H54 (cell line): ENCODE results near the gene TCF12.

Source experiments
- DNase-seq: peaks from one replicate; pipeline ENCODE4 v3.0.0; 2011; ENCODE audit warnings: low spot score, mixed read lengths; ENCODE audit not compliant: insufficient read length
- FAIRE-seq: peaks from 3 replicates; lab custom pipeline; 2011; peaks lifted over from hg19 to GRCh38; lab: Jason Lieb, UNC
- POLR2A ChIP-seq: IDR thresholded peaks from 2 replicates; pipeline ENCODE4 v1.6.1; 2011; ENCODE audit warnings: low read depth, mild to moderate bottlenecking, low read length

Gene TCF12

DNA sequence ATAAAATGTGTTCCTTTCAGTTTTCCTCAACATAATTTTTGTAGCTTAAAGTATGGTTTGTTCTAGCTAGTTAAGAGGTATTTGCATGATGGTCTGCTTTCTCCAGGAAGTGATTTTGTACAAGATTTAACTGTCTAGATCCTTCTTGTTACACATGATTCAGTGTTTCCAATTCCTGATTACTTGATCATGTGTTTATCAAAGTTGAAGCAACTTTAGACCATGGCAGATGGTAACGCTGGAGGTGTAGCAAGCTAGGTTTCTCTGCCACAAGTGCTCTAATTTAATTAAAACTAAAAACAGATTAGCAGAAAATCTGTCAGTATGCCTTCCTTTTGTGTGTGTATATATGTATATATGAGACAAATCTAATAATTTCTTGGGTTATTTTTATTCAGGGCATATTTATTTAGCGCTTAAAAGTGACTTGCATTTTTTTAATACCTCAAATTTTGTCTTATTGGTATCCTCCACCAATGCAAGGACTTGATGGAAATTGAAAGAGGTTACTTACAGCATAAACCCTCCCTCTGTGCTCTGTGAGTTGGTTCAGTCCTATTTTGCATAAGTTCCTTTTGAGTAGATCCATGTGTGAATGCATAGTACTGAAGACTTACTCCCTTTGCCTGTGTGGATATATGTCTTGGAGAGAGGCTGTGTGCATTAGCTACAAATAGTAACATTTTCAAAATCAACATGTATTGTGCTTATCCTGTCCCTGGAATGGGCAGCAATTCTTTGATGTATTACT, 300.6 kb downstream of the TCF12 start:
- peak; percentile 11 for FAIRE-seq
- no peak for DNase-seq
- no peak for TF ChIP-seq POLR2A

DNA sequence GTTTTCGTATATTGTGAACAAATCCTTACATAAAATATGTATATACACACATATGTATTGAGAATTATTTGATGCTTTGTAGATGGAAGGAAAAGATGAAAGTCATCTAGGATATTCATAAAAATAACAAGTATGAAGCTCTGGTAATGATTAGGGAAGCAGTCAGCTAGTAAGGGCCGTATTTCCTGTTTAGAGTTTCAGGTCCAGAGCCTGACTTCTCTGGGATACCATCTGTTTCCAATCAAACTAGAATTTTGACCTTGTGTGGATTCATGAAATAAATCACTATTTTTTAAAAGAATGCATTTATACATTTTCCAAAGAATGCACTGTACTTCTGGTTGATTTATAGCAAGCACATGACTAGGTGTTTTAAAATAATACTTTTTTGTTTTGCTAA, 301.8 kb downstream of the TCF12 start:
- FAIRE-seq (no peak), DNase-seq (no peak)
- TF ChIP-seq POLR2A = no peak

DNA sequence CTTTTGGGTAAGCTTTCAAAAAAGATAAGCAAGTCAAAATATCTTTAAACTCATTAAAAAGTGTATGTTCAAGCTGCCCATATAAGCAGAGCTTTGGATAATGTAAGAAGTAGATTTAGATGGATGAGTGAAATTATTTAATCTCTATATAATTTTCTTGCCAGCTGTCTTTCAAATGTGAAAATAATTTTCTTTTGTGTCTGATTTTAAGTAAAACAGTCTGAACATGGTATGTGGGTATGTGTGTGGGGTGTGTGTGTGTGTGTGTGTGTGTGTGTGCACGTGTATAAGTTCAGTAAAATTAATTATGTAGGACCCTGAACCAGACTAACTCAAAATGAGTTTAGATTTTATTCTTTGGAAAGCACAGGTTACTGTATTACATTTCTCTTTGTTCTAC, 302.7 kb downstream of the TCF12 start:
- no peak for TF ChIP-seq POLR2A
- no peak for DNase-seq
- FAIRE-seq = no peak

DNA sequence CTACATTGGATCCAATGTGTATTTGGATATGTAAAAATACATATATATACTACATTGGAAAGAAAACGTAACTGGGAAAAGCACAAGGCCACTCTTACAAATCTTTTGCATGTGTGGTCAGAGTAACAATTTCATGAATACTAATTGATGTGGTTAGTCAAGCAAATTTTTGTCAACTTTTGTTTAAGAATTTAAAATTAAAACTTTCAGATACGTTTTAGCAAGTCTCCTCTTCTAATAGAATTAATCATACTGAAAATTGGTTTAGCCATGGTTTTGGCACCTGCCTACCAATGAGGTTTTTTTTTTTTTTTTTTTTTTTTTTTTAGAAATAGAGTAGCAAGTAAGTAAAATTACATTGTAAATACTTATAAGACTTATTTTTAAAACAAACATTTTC, 304.9 kb downstream of the TCF12 start:
- FAIRE-seq (no peak), DNase-seq (no peak)
- no peak for TF ChIP-seq POLR2A

DNA sequence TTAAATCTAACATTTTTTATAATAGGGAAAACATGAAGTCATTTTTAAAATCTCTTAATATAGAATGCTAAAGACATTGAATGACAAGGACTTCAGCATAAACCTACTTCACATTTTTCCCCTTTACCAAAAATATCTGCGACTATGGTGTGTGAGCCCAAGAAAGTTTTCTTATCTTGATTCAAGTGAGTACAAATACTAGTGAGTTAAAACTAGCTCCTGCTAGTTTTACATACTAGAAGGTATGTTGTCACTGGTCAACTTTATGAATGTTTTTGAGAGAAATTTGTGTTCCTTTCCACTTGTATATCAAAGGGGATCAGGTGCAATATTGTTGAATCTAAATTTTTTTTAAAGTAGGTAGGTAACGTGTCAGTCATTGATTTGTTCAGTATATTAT, 305.4 kb downstream of the TCF12 start:
- FAIRE-seq (no peak), DNase-seq (no peak)
- TF ChIP-seq POLR2A = no peak

DNA sequence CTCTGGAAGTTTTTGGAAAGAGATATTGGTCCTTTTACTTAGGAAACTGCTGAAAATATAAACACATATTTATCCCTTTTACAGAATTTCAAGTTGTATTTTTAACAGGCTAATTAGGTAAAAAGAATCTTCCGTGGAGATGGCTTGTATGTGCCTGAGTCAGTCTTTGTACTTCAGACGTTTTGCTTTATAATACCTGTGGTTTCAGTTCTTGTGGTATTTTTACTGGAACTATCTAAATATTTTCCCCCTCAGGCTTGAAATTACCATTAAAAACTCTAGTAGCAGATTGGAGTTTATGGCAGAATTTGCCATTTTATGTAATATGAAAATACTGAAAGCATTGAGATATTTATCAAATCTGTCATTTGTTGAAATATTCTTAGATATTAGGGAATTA, 306.2 kb downstream of the TCF12 start:
- FAIRE-seq = no peak
- TF ChIP-seq POLR2A = no peak
- no peak for DNase-seq

DNA sequence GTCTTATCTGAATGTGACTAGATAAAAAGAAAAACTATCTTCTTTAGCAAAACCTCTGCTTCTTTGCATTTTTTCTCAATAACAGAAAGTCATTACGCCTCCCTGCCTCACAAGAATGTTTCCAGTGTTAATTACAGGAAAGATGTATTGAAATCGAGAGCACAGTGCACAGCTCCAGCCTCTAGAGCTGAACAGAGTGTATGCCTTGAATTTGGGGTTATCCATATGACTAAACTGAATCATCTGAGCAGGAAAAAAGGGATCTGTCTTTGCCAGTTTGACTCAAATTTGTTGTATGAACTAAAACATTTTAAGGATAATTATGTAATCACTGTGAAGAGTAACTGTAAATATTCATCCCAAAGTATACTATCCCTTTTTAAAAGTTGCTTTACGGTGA, 308.7 kb downstream of the TCF12 start:
- no peak for DNase-seq
- no peak for FAIRE-seq
- no peak for TF ChIP-seq POLR2A

DNA sequence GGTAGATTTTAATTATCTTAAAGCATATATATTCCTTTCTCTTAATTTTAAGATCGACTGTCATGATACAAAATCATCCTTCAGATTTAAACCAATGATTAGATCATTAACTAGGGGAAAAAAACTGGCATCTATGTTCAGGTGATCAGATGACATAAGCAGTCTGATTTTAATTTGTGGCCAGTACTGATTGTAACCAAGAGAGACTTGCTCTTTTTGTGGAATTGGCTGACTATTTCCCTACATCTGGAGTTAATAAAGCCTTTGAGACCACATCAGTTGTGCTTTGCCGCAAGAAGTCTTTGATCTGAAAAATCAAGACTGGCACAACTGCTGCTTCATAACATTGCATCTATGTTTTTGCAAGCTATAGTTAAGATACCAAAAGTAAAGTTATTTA, 309.5 kb downstream of the TCF12 start:
- FAIRE-seq (no peak), DNase-seq (no peak)
- no peak for TF ChIP-seq POLR2A

DNA sequence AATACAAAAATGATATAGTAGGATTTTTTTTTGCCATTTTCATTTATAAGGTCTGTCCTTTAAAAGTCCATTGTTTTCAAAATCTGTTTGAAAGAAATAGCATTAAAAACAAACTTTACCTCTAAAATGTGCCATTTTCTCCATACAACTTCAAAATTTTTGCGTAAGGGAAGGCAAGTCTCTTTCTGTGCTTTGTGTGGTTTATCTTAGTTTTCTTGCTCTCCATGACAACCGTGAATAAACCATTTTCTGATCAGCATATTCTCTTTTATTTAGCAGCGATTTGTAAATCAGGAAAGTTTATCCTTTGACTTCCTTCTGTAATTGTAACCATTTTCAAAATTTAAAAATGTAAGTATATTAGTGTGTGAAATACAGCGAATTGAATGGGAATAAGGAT, 310.0 kb downstream of the TCF12 start:
- TF ChIP-seq POLR2A = no peak
- DNase-seq (no peak), FAIRE-seq (no peak)

DNA sequence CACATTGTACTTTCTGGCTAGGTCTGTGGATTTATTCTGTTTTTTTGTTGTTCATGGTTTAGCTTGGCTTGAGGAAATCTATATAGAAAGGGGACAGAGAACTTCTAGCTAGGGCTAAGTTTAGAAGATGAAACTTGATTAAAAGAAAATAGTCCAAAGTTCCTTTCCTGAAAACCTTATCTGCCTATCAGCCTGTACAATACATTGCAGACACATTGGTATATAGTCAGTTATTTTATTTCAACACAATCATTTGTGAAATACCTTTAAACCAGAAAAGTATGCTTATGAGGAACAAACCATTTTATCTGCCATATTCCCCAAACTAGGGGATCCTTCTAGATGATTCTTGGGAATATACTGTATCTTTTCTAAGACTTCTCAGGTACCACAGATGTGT, 310.6 kb downstream of the TCF12 start:
- no peak for DNase-seq
- FAIRE-seq = no peak
- TF ChIP-seq POLR2A = no peak

DNA sequence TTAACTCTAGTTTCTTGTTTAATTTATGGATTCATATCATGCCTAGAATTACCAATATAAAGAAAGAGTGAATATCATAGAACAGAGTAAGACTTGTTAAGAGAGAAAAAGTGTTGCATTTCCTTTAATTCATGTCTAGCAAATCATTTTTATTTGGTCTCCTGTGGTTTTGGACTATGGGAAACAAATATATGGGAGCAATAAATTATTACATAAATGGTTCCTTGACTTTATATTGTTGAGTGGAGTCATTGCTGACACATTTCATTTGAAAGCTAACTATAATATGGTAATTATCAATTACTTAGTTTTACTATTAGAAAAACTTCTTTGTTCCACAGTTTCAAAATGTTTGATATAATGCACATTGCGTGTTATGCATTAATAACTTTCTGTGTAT, 313.1 kb downstream of the TCF12 start:
- DNase-seq (no peak), FAIRE-seq (no peak)
- no peak for TF ChIP-seq POLR2A

DNA sequence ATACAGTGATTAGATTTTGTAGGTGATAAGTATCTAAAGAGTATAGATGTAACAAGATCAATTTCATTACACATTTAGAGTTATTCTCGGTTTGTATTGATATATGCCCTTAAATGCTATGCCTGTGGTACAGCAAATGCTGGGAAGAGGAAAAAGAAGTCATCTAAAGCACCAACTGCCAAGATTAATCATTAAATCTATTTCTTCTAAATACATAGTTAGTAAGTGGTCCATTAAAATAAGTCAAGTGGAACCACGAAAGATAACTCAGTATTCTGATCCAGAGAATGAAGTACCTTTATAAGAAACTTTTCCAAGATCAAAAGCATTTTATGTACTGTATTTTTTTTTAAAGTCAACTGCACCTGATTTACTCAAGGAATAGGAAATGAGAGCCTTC, 315.7 kb downstream of the TCF12 start:
- no peak for TF ChIP-seq POLR2A
- no peak for FAIRE-seq
- no peak for DNase-seq

DNA sequence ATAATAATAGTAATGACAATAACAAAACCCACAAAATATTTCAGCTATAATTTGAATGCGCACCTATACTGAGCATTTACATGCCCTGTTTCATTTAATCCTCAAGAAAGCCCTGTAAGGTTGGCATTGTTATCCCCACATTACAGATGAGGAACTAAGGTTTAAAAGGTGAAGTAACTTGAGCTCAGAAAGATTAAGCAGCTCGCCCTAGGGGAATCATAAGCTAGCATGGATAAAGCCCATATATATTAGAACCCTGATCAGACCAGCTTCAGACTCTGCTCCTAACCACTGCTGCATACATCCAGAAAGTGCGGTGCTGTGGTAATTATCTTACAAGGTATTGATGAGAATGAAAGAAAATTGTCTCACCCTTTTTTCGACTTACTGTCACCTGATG, 316.7 kb downstream of the TCF12 start:
- no peak for FAIRE-seq
- TF ChIP-seq POLR2A = no peak
- DNase-seq = no peak

DNA sequence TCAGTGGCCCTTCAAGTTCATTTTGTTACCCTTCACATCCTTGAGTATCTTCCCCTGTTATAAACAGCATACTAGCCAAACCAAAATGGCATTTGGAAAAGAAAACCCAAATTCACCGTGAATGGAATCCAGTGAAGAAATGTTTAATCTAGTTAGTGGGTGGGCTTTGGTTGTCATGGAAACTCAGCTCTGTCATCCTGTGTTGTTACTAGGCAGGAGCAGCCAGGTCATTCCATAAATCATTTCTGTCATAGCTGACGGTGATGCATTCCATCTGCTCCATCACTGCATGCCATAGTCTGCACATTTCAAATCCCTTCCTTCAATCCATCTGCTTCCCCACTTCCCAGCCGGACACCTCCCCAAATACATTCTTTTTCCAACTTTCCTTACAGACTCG, 317.4 kb downstream of the TCF12 start:
- DNase-seq (no peak), FAIRE-seq (no peak)
- no peak for TF ChIP-seq POLR2A

DNA sequence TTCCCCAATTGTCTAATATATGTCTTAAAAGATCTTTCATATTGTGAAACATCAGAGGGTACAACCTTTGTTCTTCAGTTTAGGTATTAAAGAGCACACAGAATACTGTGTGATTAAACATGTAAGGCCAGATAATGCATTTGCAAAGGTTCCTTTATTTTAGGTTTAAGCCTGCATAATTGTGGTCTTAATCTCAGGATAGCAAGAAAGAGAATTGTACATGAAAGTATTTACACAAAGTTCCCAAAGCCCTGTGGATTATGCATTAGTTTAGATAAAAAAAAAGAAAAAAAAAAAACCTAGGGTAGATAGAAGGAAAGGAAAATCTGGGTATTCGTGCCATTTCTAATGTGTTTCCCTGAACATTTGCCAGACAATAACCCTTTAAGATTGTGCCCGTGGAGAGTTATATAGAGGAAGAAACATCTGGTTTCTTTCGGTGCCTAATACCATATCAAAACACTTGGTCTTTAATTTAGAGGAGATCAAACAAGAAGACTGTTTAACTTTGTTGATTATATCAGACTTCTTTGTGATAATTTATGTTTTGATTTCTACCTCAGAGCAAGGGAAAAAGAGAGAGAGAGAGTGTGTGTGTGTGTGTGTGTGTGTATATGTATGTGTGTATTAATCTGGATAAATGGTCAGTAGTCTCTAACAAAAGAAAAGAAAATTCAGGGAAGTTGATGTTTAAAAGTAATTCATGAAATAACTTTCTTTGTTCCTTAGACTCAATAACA, 318.3 kb downstream of the TCF12 start:
- no peak for TF ChIP-seq POLR2A
- FAIRE-seq (no peak), DNase-seq (no peak)
